Fibroblast of lung (primary cell): ENCODE measurements around the gene NEK8. TPM values are rescaled to one million over a fixed set of nuclear protein-coding genes. Genes with fewer than 3 reads are reported as not detected.

Experiments
- DNase-seq, 2 donors: peaks; one replicate each; pipeline versions ENCODE4 v3.0.0 to v3.0.0-alpha.2; 2010; ENCODE audit warnings: low read depth in 2 of 2
- H2AFZ ChIP-seq: 2 replicates; pipeline ENCODE4 v1.5.1; 2012; ENCODE audit warnings: low read length, control low read depth, inconsistent platforms
- H3K27ac ChIP-seq: 2 replicates; pipeline ENCODE4 v1.5.1; 2011; ENCODE audit warnings: low read length, control low read depth; ENCODE audit not compliant: insufficient read depth
- H3K27me3 ChIP-seq: 2 replicates; pipeline ENCODE4 v1.5.1; 2011; ENCODE audit warnings: mild to moderate bottlenecking, low read length; ENCODE audit not compliant: control insufficient read depth, insufficient read depth
- H3K36me3 ChIP-seq: 2 replicates; pipeline ENCODE4 v1.5.1; 2011; ENCODE audit warnings: low read length; ENCODE audit not compliant: control insufficient read depth, insufficient read depth
- H3K4me1 ChIP-seq: 2 replicates; pipeline ENCODE4 v1.5.1; 2011; ENCODE audit warnings: low read length; ENCODE audit not compliant: control insufficient read depth, insufficient read depth; ENCODE audit errors: extremely low read depth
- H3K4me2 ChIP-seq: 2 replicates; pipeline ENCODE4 v1.5.1; 2011; ENCODE audit warnings: low read length, control low read depth; ENCODE audit not compliant: insufficient read depth; ENCODE audit errors: extremely low read depth
- H3K4me3 ChIP-seq, 4 experiments: fragments of 200-600 bp in 1 of 4; sonication (generic) in 1 of 4; replicated peaks in 1 of 4; 2 replicates each; pipeline ENCODE4 v1.5.1; 2011 to 2016; ENCODE audit warnings: low read length in 4 of 4, low read depth in 3 of 4, mild to moderate bottlenecking in 3 of 4, control low read depth in 2 of 4, inconsistent platforms in 1 of 4, mixed read lengths in 1 of 4; ENCODE audit not compliant: insufficient read depth in 1 of 4; ENCODE audit errors: control extremely low read depth in 1 of 4
- H3K79me2 ChIP-seq: 2 replicates; pipeline ENCODE4 v1.5.1; 2012; ENCODE audit warnings: mild to moderate bottlenecking, low read length, inconsistent platforms; ENCODE audit not compliant: control insufficient read depth, insufficient read depth
- H3K9ac ChIP-seq: 2 replicates; pipeline ENCODE4 v1.5.1; 2011; ENCODE audit warnings: mild to moderate bottlenecking, low read length, control low read depth; ENCODE audit not compliant: insufficient read depth
- H3K9me3 ChIP-seq: 2 replicates; pipeline ENCODE4 v1.5.1; 2012; ENCODE audit warnings: low read depth, low read length; ENCODE audit not compliant: control insufficient read depth, insufficient read depth
- H4K20me1 ChIP-seq: 2 replicates; pipeline ENCODE4 v1.5.1; 2011; ENCODE audit warnings: low read length; ENCODE audit not compliant: control insufficient read depth, insufficient read depth; ENCODE audit errors: extremely low read depth
- CTCF ChIP-seq, 2 donors: IDR thresholded peaks in 1 of 2; conservative IDR thresholded peaks in 1 of 2; 1 replicate in 1 of 2; 2 replicates in 1 of 2; pipeline ENCODE4 v1.5.1; 2011 to 2012; ENCODE audit warnings: low read length in 2 of 2, control low read depth in 1 of 2, inconsistent platforms in 1 of 2, low read depth in 1 of 2, mild to moderate bottlenecking in 1 of 2
- EZH2 ChIP-seq: IDR thresholded peaks from 2 replicates; pipeline ENCODE4 v1.5.1; 2012; ENCODE audit warnings: low read length, control low read depth, mild to moderate bottlenecking; ENCODE audit errors: missing control alignments
- polyA plus RNA-seq, 2 donors: library from polyadenylated mRNA; depleted of rRNA in 1 of 2; stranded (reverse) in 1 of 2; unstranded in 1 of 2; fragments of >200 nt; gene quantifications; 2 replicates each; pipeline ENCODE4 v1.2.1, GENCODE V29; 2011 to 2012; ENCODE audit warnings: missing spikeins in 1 of 2
- total RNA-seq: library from RNA; depleted of rRNA; stranded (reverse); fragments of >200 nt; gene quantifications from 2 replicates; pipeline ENCODE4 v1.2.1, GENCODE V29; 2014

NEK8 gene
- total and polyA plus RNA-seq, 2 donors (not counting 1 experiment from before 2014, with no cell fraction given), result 2.8 to 3.8 TPM

- no peaks in the 10 kb centered on the region for H3K79me2 ChIP-seq
- H3K27me3 ChIP-seq, result no peaks in the 10 kb centered on the region
- no peak for TF ChIP-seq CTCF (conservative IDR thresholded peaks at IDR 0.05 in 1 of 2, IDR thresholded peaks at IDR 0.05 in 1 of 2; ENCODE audit: low read depth in 1 of 2, low read length in 2 of 2)
- no peak for TF ChIP-seq EZH2
- no peaks in the 10 kb centered on the region for H4K20me1 ChIP-seq
- no peak overlapping the region for H2AFZ ChIP-seq
- no peaks in the 10 kb centered on the region for H3K36me3 ChIP-seq
- H3K9ac ChIP-seq, result no peak overlapping the region
- H3K9me3 ChIP-seq, result no peaks in the 10 kb centered on the region
- no peak overlapping the region for H3K4me3 ChIP-seq
- H3K4me1 ChIP-seq, result no peaks in the 10 kb centered on the region
- no peak overlapping the region for H3K4me2 ChIP-seq
- H3K27ac ChIP-seq, result no peak overlapping the region
- no peak for DNase-seq
Observed at GRCh38 chr17:28737316-28737715, 8.7 kb downstream of the NEK8 start.

- no peak for TF ChIP-seq EZH2
- no peak for TF ChIP-seq CTCF (conservative IDR thresholded peaks at IDR 0.05 in 1 of 2, IDR thresholded peaks at IDR 0.05 in 1 of 2; ENCODE audit: low read depth in 1 of 2, low read length in 2 of 2)
- H2AFZ ChIP-seq, result no peak overlapping the region
- no peaks in the 10 kb centered on the region for H3K9me3 ChIP-seq
- H3K79me2 ChIP-seq, result no peaks in the 10 kb centered on the region
- no peak overlapping the region for H3K4me2 ChIP-seq
- no peaks in the 10 kb centered on the region for H3K4me1 ChIP-seq
- no peak overlapping the region for H3K27ac ChIP-seq
- no peaks in the 10 kb centered on the region for H4K20me1 ChIP-seq
- no peaks in the 10 kb centered on the region for H3K27me3 ChIP-seq
- no peak overlapping the region for H3K9ac ChIP-seq
- no peaks in the 10 kb centered on the region for H3K36me3 ChIP-seq
- DNase-seq, result no peak
- no peak overlapping the region for H3K4me3 ChIP-seq
Observed at GRCh38 chr17:28737770-28738679, 9.4 kb downstream of the NEK8 start.

- H3K4me3 ChIP-seq, result no peak overlapping the region
- H3K9me3 ChIP-seq, result no peaks in the 10 kb centered on the region
- H2AFZ ChIP-seq, result no peak overlapping the region
Observed at GRCh38 chr17:28738680-28739384, 10.2 kb downstream of the NEK8 start.

More at GRCh38 chr17:28738680-28739384, 10.2 kb downstream of the NEK8 start:
- H3K27ac ChIP-seq, result no peak overlapping the region
- H3K79me2 ChIP-seq, result no peaks in the 10 kb centered on the region
- DNase-seq, result no peak
- H3K27me3 ChIP-seq, result no peaks in the 10 kb centered on the region
- H3K4me1 ChIP-seq, result no peaks in the 10 kb centered on the region
- TF ChIP-seq CTCF (conservative IDR thresholded peaks at IDR 0.05 in 1 of 2, IDR thresholded peaks at IDR 0.05 in 1 of 2; ENCODE audit: low read depth in 1 of 2, low read length in 2 of 2) (no peak), EZH2 (no peak)
- H3K36me3 ChIP-seq, result no peaks in the 10 kb centered on the region
- no peak overlapping the region for H3K4me2 ChIP-seq
- no peak overlapping the region for H3K9ac ChIP-seq
- H4K20me1 ChIP-seq, result no peaks in the 10 kb centered on the region
